ENCODE results near the gene STOX2.

The STOX2 gene

DNA sequence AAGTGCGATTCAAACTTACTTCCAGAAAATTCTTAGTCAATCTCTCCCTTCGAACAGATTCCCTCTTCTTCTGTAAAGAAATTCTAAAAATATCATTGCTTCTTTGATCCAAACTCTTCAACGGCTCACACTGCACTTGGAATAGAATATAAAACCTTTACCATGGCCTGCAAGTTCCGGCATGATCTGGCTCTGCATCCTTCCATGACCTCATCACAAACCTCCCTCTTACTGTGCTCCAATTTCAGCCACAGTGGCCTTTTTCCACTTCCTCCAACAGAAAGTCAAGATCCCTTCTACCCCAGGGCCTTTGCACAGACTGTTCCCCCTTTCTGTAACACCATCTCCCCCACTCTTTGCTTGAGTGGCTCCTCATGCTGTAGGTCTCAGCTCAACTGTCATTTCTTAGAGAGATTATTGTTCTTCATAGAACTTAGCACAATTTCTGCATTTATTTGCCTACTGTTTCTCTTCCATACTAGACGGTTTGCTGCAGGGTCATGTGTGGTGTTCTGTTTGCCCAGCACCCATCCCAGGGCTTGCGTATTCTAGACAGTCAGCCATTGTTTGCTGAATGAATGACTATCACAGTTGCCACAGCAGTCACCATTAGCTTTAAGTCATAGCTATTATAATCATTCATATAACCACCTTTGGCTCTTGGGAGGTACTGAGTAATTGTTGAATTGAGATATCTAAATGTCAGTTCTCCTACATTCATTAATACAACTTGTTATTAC lies 1.9 kb upstream of the STOX2 start:
- peaks cover 0 to 23% of the 10 kb centered on the region in 2 donors for H3K4me1 ChIP-seq (ENCODE audit: control insufficient read depth in 1 of 2, insufficient read depth in 2 of 2, low read length in 2 of 2)
- H3K36me3 ChIP-seq (ENCODE audit: control insufficient read depth in 1 of 2, insufficient read depth in 2 of 2, low read length in 2 of 2): no peaks in the 10 kb centered on the region
- H3K4me3 ChIP-seq (ENCODE audit: low read depth in 1 of 2, low read length in 2 of 2): no peak overlapping the region
- no peaks in the 10 kb centered on the region for H3K9me3 ChIP-seq (ENCODE audit: control insufficient read depth in 1 of 2, low read length in 2 of 2)
- H3K27me3 ChIP-seq (ENCODE audit: low read depth, low read length): no peaks in the 10 kb centered on the region
- H3K27ac ChIP-seq (ENCODE audit: low read length): no peak overlapping the region

DNA sequence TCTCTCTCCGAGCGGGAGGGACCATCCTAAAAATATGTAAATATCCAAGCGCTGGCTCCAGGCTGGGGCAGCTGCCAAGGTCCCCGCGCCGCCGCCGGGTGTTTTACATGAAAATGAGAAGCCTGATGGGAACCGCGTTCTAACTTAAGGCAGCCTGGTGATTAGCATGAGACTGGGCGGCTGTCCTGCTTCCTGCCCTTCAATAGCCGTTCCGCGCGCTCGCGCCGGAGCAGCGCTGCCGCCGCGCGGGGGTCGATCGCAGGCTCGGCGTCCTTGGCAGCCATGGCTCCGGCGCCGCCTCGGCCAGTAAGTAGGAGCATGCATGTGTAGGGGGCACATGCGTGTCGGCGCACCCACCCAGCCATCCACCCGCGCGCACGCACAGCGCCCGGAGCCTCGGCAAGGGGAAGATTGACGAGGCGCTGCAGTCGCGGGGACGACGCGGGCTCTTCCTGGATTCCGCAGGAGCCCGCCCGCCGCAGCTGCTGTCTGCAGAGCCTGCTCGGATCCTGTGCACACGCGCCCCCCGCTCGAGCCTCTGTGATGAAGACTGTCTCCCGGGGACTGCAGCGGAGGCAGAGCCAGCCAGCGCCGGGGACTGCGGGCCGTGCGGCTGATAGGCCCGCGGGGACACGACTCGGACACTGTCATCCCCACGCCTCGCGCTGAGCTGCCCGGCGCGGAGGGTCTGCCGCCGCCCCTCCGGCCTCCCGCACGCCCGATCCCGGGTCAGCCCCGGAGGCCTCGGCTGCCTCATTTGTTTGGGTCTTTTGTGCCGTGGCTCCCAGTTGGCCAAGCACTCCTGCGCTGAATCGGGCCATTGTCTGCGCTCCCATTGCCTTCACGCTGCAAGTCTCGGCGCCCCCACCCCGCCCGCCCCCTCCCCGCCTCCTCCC lies 734 bp downstream of the STOX2 start:
- Histone ChIP-seq H3K36me3 (ENCODE audit: control insufficient read depth in 1 of 2, insufficient read depth in 2 of 2, low read length in 2 of 2) (no peaks in the 10 kb centered on the region), H3K9me3 (ENCODE audit: control insufficient read depth in 1 of 2, low read length in 2 of 2) (no peaks in the 10 kb centered on the region), H3K27me3 (ENCODE audit: low read depth, low read length) (no peaks in the 10 kb centered on the region), H3K27ac (ENCODE audit: low read length) (no peak overlapping the region), H3K4me1 (ENCODE audit: control insufficient read depth in 1 of 2, insufficient read depth in 2 of 2, low read length in 2 of 2) (peaks cover 0 to 30% of the 10 kb centered on the region in 2 donors), H3K4me3 (ENCODE audit: low read depth in 1 of 2, low read length in 2 of 2) (peak overlapping the region; percentile 63 to 88)

DNA sequence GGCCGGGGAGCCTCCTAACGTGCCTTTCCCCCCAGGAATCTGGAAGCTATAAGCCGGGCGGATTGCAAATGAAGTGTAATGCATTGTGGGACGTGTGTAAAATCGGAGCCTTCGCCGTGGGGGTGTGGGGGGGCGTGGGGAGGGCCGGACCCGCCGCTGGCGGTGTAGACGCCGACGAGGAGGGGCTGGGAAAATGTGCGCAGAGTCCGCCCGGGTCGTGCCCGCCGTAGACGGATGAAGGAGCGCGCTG lies 1.3 kb downstream of the STOX2 start:
- H3K9me3 ChIP-seq (ENCODE audit: control insufficient read depth in 1 of 2, low read length in 2 of 2): no peaks in the 10 kb centered on the region
- no peaks in the 10 kb centered on the region for H3K36me3 ChIP-seq (ENCODE audit: control insufficient read depth in 1 of 2, insufficient read depth in 2 of 2, low read length in 2 of 2)
- H3K4me3 ChIP-seq (ENCODE audit: low read depth in 1 of 2, low read length in 2 of 2): peak overlapping the region; percentile 43 to 52
- H3K27ac ChIP-seq (ENCODE audit: low read length): no peak overlapping the region
- H3K27me3 ChIP-seq (ENCODE audit: low read depth, low read length): no peaks in the 10 kb centered on the region
- H3K4me1 ChIP-seq (ENCODE audit: control insufficient read depth in 1 of 2, insufficient read depth in 2 of 2, low read length in 2 of 2): peaks cover 0 to 30% of the 10 kb centered on the region in 2 donors

DNA sequence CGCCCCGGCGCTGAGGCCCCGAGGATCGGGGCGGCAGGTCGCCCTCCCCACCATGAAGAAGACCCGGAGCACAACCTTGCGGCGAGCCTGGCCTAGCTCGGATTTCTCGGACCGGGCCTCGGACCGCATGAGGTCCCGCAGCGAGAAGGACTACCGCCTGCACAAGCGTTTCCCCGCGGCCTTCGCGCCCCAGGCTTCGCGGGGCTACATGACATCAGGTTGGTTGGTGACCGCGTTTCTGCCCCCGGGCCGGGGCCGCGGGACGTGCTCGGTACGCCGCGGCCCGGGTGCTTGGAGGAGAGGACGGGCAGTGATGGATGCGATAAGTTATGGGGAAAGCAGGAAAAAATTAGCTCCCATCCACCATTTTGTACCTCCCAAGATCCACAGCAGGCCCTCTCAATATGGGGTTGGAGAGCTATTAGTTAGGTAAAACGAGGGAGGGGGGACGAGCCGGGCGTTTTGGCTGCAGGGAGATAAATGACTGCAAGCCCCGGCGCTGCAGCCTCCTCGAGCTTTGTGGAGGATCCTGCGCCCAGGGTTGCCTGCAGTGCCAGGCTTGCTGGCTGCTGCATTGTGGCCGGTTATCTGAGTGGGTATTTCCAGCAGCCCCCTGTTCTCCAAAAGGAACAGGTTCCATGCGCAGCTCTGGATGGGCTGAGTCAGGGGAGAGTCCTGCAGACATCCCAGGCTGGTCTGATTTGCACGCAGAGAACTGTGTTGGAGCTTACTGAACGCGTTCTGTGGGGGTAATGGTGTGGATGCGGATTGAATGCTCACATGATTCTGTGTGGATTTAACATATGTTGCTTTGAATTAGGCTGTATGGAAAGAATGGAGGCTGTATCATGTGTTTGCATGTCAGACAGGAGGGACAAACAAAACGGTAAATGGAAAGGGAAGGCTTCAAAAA lies 1.9 kb downstream of the STOX2 start:
- Histone ChIP-seq H3K4me3 (ENCODE audit: low read depth in 1 of 2, low read length in 2 of 2) (peak overlapping the region; percentile 43 to 52), H3K27me3 (ENCODE audit: low read depth, low read length) (no peaks in the 10 kb centered on the region), H3K4me1 (ENCODE audit: control insufficient read depth in 1 of 2, insufficient read depth in 2 of 2, low read length in 2 of 2) (peaks cover 0 to 30% of the 10 kb centered on the region in 2 donors), H3K36me3 (ENCODE audit: control insufficient read depth in 1 of 2, insufficient read depth in 2 of 2, low read length in 2 of 2) (no peaks in the 10 kb centered on the region), H3K27ac (ENCODE audit: low read length) (no peak overlapping the region), H3K9me3 (ENCODE audit: control insufficient read depth in 1 of 2, low read length in 2 of 2) (no peaks in the 10 kb centered on the region)

DNA sequence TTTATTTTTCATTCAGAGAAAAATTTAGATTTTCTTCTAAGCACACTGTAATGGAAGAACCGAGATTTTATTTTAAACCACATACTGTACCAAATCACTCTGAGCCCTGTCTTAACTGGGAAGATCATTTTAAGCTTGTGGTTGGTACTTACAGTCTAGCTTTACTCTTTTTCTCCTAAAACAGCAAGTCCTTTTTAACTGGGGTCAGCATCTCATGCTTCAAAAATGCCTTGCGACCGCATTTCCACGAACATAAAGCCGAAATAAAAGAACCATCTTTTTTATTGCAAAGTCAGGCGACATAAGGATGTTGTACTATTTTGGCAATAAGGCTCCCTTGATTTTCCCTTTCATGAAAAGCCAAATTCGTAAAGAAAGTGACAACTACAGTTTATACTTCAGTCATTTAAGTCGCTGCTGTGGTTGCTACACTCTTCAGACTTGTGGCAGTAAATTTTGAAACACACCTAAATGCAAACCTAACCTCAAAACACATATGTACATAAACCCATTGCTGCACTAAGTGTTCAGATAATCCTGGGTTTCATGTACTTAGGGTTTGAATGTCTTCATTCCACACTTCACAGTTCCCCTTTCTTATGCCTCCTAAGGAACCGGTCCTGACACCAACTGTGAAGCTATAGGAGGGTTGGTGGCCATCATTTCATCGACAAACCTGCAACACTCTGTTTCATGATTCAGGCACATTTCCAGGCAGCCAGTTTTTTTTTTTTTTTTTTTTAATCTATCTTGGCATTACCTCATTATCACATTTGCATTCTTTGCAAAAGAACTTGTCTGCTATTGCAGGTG lies 3.0 kb downstream of the STOX2 start:
- Histone ChIP-seq H3K4me3 (ENCODE audit: low read depth in 1 of 2, low read length in 2 of 2) (no peak overlapping the region), H3K27ac (ENCODE audit: low read length) (no peak overlapping the region), H3K36me3 (ENCODE audit: control insufficient read depth in 1 of 2, insufficient read depth in 2 of 2, low read length in 2 of 2) (no peaks in the 10 kb centered on the region), H3K4me1 (ENCODE audit: control insufficient read depth in 1 of 2, insufficient read depth in 2 of 2, low read length in 2 of 2) (peaks cover 0 to 30% of the 10 kb centered on the region in 2 donors), H3K27me3 (ENCODE audit: low read depth, low read length) (no peaks in the 10 kb centered on the region), H3K9me3 (ENCODE audit: control insufficient read depth in 1 of 2, low read length in 2 of 2) (no peaks in the 10 kb centered on the region)

DNA sequence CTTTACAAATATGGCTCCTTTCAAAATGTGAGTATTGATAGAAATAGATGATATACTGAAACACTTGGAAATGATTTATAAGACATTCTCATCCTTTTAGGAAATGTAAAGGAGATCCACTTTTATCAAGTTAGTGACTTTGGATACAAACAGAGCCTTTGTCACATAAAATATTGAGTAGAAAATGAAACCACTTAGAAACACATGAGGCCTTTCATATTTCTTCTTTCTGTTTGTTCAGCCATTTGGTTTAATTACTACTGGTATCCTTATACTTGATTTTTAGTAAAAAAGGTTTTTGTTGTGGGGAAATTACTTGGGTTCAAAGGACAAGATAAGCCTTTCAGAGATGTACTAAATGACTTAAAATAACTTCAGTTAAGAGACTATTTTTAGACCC lies 4.1 kb downstream of the STOX2 start:
- no peak overlapping the region for H3K27ac ChIP-seq (ENCODE audit: low read length)
- H3K36me3 ChIP-seq (ENCODE audit: control insufficient read depth in 1 of 2, insufficient read depth in 2 of 2, low read length in 2 of 2): no peaks in the 10 kb centered on the region
- no peak overlapping the region for H3K4me3 ChIP-seq (ENCODE audit: low read depth in 1 of 2, low read length in 2 of 2)

GRCh38 chr4:183909801-183910200 lies 4.7 kb downstream of the STOX2 start:
- H3K4me1 ChIP-seq (ENCODE audit: control insufficient read depth in 1 of 2, insufficient read depth in 2 of 2, low read length in 2 of 2): peaks cover 0 to 28% of the 10 kb centered on the region in 2 donors
- H3K36me3 ChIP-seq (ENCODE audit: control insufficient read depth in 1 of 2, insufficient read depth in 2 of 2, low read length in 2 of 2): no peaks in the 10 kb centered on the region
- H3K27ac ChIP-seq (ENCODE audit: low read length): no peak overlapping the region
- H3K4me3 ChIP-seq (ENCODE audit: low read depth in 1 of 2, low read length in 2 of 2): no peak overlapping the region
- no peaks in the 10 kb centered on the region for H3K9me3 ChIP-seq (ENCODE audit: control insufficient read depth in 1 of 2, low read length in 2 of 2)
- no peaks in the 10 kb centered on the region for H3K27me3 ChIP-seq (ENCODE audit: low read depth, low read length)

More for the DNA sequence above, 4.1 kb downstream of the STOX2 start:
- Histone ChIP-seq H3K9me3 (ENCODE audit: control insufficient read depth in 1 of 2, low read length in 2 of 2) (no peaks in the 10 kb centered on the region), H3K27me3 (ENCODE audit: low read depth, low read length) (no peaks in the 10 kb centered on the region), H3K4me1 (ENCODE audit: control insufficient read depth in 1 of 2, insufficient read depth in 2 of 2, low read length in 2 of 2) (peaks cover 0 to 30% of the 10 kb centered on the region in 2 donors)

DNA sequence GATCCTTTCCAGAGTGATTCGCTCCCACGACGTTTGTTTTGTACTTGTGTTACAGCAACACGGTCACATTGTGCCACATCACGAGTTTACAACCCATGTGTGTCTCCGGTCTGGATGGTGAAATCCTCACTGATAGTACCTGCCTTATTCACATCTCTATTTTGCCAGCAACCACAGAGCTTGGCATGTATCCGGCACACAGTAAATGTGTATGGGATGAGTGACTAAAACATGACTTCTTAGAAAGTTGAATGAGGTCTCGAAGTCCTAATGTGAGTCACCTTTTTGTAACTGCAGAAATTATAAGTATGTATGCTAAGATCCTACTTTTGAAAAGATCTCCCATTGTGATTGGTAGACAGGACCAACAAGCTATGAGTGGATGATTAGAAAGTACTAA lies 7.5 kb downstream of the STOX2 start:
- no peaks in the 10 kb centered on the region for H3K27me3 ChIP-seq (ENCODE audit: low read depth, low read length)
- H3K9me3 ChIP-seq (ENCODE audit: control insufficient read depth in 1 of 2, low read length in 2 of 2): no peaks in the 10 kb centered on the region
- no peaks in the 10 kb centered on the region for H3K36me3 ChIP-seq (ENCODE audit: control insufficient read depth in 1 of 2, insufficient read depth in 2 of 2, low read length in 2 of 2)
- no peak overlapping the region for H3K27ac ChIP-seq (ENCODE audit: low read length)
- no peak overlapping the region for H3K4me3 ChIP-seq (ENCODE audit: low read depth in 1 of 2, low read length in 2 of 2)
- H3K4me1 ChIP-seq (ENCODE audit: control insufficient read depth in 1 of 2, insufficient read depth in 2 of 2, low read length in 2 of 2): peaks cover 0 to 7% of the 10 kb centered on the region in 2 donors

- H3K27me3 ChIP-seq (ENCODE audit: low read depth, low read length): no peaks in the 10 kb centered on the region
Observed at GRCh38 chr4:183915976-183916375, 10.9 kb downstream of the STOX2 start.

GRCh38 chr4:183918696-183919095 lies 13.6 kb downstream of the STOX2 start:
- Histone ChIP-seq H3K9me3 (ENCODE audit: control insufficient read depth in 1 of 2, low read length in 2 of 2) (no peaks in the 10 kb centered on the region), H3K27me3 (ENCODE audit: low read depth, low read length) (no peaks in the 10 kb centered on the region)

More at GRCh38 chr4:183915976-183916375, 10.9 kb downstream of the STOX2 start:
- no peaks in the 10 kb centered on the region for H3K4me1 ChIP-seq (ENCODE audit: control insufficient read depth in 1 of 2, insufficient read depth in 2 of 2, low read length in 2 of 2)
- no peak overlapping the region for H3K4me3 ChIP-seq (ENCODE audit: low read depth in 1 of 2, low read length in 2 of 2)
- H3K9me3 ChIP-seq (ENCODE audit: control insufficient read depth in 1 of 2, low read length in 2 of 2): no peaks in the 10 kb centered on the region
- H3K27ac ChIP-seq (ENCODE audit: low read length): no peak overlapping the region
- no peaks in the 10 kb centered on the region for H3K36me3 ChIP-seq (ENCODE audit: control insufficient read depth in 1 of 2, insufficient read depth in 2 of 2, low read length in 2 of 2)

More at GRCh38 chr4:183918696-183919095, 13.6 kb downstream of the STOX2 start:
- no peak overlapping the region for H3K27ac ChIP-seq (ENCODE audit: low read length)
- no peak overlapping the region for H3K4me3 ChIP-seq (ENCODE audit: low read depth in 1 of 2, low read length in 2 of 2)
- no peaks in the 10 kb centered on the region for H3K4me1 ChIP-seq (ENCODE audit: control insufficient read depth in 1 of 2, insufficient read depth in 2 of 2, low read length in 2 of 2)
- H3K36me3 ChIP-seq (ENCODE audit: control insufficient read depth in 1 of 2, insufficient read depth in 2 of 2, low read length in 2 of 2): no peaks in the 10 kb centered on the region
